ENCODE results near the gene ANKRD61.
"Not testable (repeated sequence)": the region's sequence is repeated elsewhere in the genome, so short reads cannot be mapped to it uniquely, and the experiment has no call there.

The ANKRD61 gene

DNA sequence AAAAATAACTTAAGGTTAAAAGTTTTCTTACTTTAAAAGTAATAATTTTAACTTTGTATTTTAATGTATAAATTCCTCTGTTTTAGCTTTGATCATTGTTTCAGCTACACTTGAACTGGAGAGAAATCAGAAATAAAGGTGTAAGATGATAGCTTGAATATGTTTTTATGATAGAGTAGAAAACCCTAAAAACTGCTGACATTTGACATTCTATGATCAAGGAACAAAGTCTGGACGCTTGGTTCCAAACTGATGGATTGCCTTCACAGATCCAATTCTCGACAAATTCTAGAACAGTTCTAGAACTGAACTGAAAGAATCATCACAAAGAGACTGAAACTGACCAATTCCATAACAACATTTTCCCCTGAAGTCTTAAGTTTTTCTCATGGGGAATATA, at the start of gene ANKRD61:
Gene ANKRD61, plus strand, starts transcription at position 389 of the 400 bp plus-strand sequence. Its CDS starts 0 bp downstream, at position 389.
- no peak for DNase-seq

DNA sequence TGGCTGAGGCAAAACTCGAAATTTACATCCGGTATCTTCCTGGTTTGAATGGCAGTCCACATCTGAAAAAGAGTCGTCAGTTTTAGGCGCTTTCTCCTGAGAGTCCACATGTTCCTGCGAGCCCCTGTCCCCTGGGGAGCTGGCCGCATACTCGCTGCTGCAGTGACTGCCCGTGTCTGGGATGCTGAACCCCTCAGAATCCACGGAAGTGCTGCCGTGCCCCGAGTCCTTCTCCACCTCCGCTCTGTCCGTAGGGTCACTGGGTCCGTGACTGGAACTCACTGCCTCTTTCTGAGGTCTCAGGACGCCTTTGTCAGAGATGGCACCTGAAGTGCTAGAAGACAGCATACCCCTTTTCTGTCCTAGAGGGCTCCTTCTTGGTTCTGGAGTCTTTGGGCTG, 44.1 kb upstream of the ANKRD61 start:
- not testable (repeated sequence) for DNase-seq

DNA sequence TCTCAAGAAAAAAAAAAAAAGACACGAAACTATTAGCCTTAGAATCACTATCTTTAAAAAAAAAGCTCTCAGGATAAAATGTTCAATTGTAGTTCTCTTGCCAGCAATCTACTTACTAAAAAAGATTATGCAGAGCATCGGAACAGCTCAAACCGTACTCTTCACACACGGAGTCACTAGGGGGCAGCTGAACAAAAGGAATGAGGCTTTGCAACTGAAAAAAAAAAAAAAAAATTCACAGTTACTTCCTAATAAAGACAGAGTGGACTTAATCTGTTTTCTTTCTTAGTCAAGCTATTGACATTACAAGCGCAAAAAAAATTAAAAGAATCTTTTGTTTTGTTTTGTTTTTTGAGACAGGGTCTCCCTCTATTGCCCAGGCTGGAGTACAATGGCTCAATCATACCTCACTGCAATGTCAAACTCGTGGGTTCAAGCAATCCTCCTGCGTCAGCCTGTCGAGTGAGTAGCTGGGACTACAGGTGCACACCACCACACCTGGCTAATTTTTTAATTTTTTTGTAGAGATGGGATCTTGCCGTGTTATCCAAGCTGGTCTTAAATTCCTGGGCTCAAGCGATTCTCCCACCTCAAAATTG, 33.9 kb upstream of the ANKRD61 start:
- peak; percentile 28 for DNase-seq

DNA sequence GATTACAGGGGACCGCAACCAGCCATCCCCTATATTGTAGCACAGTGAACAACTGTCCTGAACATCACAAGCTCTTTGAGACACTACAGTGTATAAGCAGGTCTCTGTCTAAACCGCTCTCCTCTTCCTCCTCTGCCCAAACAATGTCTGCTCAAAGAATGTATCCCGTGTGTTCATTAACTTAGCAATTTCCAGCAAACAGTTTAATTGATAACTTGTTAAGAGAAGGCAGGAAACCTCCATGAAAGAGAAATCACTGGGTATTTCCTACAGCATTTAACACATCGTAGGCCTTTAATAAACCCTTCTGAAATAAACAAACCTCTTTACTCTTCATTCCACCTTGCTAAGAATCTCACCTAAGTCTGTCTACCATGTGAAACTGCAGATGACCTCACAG, 23.8 kb upstream of the ANKRD61 start:
- no peak for DNase-seq

DNA sequence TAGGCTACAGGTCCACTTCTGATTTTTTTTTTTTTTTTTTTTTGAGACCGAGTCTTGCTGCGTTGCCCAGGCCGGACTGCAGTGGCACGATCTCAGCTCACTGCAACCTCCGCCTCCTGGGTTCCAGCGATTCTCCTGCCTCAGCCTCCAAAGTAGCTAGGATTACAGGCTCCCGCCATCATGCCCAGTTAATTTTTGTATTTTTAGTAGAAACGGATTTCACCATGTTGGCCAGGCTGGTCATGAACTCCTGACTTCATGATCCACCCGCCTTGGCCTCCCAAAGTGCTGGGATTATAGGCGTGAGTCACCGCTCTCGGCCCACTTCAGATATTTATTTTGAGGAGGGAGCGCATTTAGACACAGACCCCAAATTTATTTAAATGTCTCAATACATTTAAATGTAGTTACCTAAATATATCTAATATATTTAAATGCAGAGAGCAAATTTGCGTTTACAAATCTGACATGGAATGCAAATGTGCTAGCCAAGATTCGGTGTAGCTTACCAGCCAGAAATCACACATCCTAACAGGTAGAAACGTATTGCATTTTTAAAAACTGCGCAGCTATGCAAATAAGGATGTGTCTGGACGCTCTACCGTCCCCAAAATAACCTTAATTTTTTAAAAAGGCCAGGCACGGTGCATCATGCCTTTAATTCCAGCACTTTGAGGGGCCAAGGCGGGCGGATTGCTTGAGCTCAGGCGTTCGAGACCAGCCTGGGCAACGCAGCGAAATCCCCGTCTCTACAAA, 23.2 kb upstream of the ANKRD61 start:
- not testable (repeated sequence) for DNase-seq

DNA sequence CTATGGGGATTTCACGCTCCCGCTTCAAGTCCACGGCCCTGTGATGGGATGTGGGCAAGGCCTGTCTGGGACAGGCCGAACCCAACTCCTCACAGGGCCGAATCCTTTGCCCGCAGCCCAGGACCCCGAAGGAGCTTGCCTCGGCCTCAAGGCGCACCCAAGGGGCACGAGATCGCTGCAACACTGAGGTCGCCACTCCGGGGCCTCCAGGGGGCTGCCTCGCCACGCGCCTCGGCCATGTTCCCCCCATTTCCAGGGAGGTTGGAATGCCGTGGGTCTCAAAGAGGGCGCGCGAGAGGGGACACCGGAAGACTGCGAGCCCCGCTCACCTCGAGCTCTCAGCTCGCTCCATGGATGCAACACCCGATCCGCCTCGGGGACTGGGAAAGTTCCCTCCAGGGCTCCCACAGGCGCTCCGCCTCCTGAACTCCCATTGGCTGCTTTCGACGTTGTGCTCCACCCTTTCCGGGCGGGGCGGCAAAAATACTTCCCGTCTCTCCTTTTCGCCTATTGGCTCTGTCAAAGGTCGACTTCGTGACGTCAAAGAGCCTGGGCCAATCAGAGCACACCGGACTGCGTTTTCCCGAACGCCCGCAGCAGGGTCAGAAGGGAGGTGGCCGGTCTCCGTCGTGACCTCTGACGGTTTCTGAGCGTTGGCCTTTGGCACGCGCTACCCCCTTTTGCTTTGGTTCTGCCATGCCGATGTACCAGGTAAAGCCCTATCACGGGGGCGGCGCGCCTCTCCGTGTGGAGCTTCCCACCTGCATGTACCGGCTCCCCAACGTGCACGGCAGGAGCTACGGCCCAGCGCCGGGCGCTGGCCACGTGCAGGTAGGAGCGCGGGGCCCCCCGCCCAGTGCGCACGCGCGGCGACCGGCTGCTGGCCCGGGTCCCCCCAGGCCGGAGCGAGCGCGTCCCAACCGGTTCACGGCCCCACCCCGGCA, 22.2 kb upstream of the ANKRD61 start, which contains the start of the genes AIMP2 and PMS2:
Gene AIMP2, plus strand, starts transcription at position 605 of the 944 bp plus-strand sequence. Its CDS starts 92 bp downstream, at position 697.
Gene PMS2, minus strand, starts transcription at position 382 of the 944 bp plus-strand sequence. Its CDS starts 30 bp downstream, at position 352.
- peak; percentile 94 for DNase-seq

DNA sequence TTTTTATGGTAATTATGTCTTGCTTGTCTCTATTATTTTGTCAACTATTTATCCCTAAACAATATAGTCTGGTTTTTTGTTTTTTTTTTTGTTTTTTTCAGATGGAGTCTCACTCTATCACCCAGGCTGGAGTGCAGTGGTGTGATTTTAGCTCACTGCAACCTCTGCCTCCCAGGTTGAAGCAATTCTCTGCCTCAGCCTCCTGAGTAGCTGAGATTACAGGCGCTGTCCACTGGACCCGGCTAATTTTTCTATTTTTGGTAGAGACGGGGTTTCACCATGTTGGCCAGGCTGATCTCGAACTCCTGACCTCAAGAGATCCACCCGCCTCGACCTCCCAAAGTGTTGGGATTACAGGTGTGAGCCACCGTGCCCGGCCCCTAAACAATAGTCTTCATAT, 20.8 kb upstream of the ANKRD61 start:
- not testable (repeated sequence) for DNase-seq

DNA sequence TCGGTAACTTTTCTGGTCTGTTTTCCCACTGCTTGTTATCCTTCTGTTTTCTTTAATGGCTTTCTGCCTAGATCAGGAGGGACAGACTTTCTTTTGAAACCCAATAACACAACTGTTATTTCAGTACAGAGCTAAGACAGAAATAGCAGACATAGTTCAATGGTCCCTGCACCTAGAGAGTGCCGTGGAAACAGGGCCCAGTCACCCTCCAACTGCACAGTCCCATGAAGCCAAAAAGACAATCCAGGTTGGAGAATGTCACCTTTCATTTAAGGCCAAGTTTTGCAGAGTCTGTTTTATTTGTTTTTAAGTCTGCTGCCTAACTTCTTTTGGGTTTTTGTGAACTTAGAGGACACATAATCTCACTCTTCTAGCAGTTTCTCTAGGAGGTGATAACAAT, 19.6 kb upstream of the ANKRD61 start:
- DNase-seq: no peak

DNA sequence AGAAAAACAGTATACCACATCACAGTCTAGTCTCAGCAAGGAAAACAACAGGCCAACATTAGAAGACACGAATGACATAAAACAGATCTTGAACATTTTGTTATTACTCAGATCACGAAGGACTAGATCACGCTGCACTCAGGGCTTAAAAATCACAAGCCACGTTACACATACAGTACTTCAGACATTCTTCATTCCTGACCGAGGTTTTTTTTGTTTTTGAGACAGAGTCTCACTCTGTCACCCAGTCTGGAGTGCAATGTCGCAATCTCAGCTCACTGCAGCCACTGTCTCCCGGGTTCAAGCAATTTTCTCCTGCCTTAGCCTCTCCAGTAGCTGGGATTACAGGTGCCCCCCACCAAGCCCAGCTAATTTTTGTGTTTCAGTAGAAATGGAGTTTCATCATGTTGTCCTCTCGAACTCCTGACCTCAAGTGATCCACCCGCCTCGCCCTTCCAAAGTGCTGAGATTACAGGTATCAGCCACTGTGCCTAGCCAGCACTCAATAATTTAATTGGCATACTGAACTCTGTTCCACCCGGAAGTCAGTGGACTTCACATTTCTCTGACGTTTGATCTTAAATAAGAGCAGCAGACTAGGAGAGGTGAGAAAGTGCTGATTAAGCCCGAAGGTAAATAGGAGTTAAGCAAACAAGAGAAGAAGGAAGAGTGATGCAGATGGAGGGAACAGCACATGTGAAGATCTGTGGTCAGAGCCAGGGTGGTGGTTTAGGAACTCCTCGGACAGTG, 18.6 kb upstream of the ANKRD61 start:
- DNase-seq: no peak

DNA sequence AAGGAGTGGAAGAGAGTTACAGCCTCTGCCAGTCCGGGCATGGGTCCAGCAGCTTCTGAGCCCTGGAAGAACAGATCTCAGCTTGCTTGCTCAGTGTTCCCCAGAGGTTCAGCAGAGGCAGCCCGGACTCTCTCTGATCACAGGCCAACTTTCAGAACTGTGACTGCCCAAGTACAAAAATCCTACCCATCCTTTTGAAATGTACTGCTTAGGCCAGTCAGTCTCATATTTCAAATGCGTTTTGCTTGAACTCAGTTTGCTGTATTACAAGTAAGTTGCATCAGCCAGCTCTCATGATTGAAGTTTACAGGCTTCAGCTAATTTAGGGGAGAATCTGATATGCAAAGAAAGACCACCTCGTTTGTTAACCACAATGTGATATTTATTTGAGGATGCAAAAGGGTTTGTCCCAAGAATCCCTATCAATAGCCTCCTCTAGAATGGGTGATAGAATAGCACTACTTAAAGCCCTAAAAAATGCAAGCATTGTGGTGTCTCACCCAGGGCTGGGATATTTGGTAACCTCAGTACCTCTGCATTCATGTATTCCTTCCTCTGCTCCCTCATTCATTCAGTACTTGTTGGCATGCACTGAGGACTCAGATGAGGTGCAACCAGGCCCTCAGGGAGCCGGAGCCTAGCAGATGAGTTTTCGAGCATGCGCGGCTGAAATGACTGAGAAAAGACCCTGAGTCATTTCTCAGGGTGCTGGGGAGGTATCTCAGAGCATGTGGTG, 15.1 kb upstream of the ANKRD61 start:
- no peak for DNase-seq

DNA sequence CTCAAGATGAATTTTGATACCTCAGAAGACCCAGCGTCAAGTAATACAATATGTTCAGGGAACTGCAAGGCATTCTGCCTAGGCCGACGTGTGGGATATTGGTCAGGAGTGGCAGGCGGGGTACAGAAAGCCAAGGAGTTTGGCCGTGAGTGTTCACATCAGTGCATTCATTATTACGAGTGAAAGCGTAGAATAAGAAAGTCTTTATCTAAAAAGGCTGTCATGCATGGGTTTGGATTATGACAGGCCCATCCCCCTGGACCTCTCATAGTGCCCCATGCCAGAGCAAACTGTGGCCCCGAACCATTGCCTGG, 14.6 kb upstream of the ANKRD61 start:
- DNase-seq: no peak

DNA sequence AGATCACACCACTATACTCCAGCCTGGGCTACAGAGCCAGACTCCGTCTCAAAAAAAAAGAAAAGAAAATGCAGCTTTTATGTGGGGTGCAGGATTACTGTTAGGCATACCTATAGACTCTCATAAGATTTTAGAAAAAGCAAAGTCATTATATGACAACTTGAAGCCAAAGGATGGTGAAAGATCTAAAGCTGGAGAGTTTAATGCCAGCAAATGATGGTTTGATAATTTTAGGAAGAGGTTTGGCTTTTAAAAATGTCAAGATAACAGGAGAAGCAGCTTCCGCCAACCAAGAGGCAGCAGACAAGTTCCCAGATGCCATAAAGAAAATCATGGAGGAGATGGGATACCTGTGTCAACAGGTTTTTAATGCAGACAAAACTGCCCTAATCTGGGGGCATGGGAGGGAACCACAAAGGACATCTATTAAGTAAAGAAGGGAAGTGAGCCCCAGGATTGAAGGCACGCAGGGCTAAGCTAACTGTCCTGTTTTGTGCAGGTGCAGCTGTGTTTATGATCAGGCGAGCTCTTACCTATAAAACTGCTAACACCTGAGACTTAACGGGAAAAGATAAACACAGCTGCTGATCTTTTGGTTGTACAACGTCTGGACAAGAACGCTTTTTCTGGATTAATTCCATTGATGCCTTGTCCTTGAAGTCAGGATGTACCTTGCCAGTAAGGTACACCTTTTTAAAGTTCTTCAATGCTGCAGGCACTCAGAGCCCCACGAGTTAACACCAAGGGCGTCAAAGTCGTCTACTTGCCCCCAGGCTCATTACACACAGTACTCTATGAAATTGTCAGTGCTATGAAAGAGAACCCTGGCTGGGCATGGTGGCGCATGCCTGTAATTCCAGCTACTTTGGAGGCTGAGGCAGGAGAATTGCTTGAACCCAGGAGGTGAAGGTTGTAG, 10.5 kb upstream of the ANKRD61 start:
- peak; percentile 78 for DNase-seq

DNA sequence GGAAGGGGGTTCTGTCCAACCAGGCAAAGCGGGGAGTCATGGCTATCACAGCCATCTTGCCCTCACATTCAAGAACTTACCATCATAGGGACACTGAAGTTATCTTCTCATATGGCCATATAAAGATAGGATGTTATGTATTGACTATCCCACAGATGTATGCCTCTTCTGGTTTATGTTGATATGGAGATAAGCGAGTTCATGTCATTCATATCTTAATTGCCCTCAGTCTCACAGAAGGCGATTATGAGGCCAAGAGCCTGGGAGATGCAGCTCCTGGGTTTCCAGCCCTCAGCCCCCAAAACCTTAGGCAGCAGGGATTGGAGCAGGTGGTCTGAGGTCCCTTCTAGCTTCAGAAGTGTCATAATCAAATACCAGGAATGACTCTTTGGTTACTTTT, 8.5 kb upstream of the ANKRD61 start:
- no peak for DNase-seq

DNA sequence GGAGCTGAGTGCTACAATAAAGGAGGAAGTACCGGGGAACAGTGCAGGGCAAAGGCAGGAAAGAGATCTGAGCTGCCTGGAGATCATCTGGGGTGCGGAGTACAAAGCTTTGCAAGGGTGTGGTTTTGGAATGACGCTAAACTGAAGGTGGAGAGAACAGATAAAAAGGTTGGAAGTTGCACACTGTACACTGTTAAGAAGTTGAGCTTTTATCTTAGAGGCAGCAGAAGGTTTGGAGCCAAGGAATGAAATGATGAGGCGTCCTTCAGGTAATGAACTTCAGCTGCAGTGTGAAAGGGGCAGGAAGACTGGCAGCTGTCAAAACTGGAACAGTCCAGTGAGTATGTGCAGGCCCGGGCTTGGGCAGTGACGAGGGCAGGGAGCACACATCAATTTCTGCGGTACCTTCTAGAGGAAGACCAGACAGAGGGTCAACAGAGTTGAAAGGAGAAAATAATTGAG, 7.2 kb upstream of the ANKRD61 start:
- no peak for DNase-seq

DNA sequence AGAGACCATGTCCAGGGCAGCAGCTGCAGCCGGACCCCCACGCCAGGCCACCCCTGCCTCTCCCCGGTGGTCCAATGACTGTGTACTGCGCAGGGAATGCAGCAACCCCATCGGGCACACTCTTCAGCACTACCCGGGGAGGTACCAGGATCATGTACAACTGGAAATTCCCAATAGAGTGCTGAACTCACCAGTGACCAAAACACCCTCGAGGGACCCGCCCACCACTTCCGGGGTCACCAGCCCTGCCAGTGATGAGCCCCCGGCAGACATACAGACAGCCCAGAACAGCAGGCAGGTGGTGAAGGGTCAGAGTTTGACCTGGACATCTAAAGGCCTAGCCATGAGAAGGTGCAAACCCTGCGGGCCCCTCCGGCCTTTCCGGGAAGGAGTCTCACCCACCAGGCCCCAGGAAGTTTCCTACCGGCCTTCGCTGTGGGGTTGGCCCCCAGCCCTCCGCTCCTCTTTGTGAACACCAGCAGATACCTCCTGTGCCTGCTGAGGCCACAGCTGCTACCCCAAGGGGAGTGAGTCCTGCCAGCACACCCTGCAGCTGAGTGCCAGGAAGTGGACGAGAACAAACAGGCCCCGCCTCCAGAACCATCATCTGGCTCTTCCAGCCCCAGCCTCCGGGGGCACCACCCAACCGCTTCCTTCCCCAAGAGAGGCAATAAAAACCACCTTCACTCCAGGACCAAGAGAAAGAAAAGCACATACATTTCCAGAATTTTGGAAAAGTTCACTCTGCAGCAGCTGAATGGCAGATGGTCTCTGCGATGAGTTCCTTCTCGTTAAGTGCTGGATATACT, 5.0 kb upstream of the ANKRD61 start:
- peak; percentile 44 for DNase-seq

DNA sequence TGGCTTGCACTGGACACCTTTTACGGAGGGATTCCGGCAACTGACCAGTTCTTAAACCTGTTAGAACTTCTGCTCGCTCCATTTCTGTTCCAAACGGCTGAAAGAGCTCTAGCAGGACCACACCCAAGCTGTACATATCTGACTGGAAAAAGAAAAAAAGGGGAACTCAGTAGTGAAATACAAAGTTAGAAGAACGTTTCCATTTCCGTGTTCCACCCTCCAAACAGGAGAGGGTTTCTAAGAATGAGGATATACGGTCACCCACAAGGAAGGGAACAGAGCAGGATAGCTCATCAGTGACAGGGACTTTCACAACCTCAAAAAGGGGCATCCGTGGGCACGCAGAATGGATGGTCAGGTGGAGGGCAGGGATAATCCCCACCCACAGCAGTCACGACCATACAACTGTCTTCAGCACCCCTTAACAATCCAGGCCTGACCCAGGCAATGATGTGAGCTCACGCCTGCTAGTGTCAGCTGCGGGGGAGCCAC, 4.3 kb upstream of the ANKRD61 start:
- DNase-seq: no peak

DNA sequence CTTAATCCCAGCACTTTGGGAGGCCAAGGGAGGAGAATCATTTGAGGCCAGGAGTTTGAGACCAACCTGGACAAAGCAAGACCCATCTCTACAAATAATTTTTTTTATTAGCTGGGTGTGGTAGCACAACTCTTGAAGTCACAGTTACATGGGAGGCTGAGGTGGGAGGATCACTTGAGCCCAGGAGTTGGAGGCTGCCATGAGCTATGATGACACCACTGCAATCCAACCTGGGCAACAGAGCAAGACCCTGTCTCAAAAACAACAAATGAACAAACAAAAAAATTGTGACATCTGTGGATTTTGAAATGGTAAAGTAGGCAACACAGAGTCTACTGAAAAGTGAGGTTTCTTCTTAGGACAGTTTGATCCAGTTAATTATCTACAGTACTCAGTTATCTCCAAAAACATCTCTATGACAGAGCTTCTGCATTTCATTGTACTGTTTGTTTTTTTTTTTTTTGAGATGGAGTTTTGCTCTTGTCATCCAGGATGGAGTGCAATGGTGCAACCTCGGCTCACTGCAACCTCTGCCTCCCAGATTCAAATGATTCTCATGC, 3.3 kb upstream of the ANKRD61 start:
- DNase-seq: no peak

DNA sequence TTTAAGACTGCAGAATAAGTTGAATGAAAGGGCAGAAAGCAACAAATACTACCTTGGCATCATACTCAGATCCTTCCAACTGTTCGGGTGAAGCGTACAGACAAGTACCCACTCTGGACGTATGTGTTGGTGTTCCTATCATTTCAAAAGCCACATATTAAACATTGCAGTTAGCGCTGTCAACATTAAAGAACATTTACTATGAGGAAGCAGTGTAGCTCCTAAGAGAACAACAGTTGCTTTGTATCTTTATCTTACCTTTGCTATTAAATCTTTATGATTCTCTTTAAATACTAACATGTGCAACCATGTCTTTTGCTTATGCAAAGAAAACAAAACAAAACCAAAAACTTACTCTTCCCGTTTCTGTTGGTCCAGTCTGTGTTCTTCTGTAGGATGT, 2.6 kb upstream of the ANKRD61 start:
- no peak for DNase-seq

DNA sequence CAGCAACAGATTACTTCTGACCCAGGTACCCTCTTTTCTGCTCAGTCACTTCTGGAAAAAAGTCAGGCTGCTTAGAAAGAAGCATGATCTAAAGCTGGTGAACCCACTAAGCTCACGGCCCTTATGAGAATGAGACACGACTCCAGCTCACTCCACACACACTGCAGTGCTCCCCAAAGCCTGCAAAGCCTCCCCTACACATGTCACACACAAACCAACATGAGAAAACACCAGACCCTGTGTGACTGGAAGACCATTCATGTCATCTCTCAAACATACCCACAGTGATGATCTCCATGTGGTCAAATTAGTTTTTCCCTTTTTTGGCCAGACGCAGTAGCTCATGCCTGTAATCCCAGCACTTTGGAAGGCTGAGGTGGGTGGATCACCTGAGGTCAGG, 391 bp downstream of the ANKRD61 start:
- no peak for DNase-seq

Measured in NCI-H510A (cell line).